Right renal pelvis (tissue), 4 donors: Measurements from ENCODE around the gene MTCL3.

Experiments used
- DNase-seq, 4 donors: peaks; one replicate each; pipeline ENCODE4 v3.0.0-alpha.2; 2013; ENCODE audit warnings: low read depth in 4 of 4, low spot score in 3 of 4, missing footprints in 1 of 4

The MTCL3 gene

DNA sequence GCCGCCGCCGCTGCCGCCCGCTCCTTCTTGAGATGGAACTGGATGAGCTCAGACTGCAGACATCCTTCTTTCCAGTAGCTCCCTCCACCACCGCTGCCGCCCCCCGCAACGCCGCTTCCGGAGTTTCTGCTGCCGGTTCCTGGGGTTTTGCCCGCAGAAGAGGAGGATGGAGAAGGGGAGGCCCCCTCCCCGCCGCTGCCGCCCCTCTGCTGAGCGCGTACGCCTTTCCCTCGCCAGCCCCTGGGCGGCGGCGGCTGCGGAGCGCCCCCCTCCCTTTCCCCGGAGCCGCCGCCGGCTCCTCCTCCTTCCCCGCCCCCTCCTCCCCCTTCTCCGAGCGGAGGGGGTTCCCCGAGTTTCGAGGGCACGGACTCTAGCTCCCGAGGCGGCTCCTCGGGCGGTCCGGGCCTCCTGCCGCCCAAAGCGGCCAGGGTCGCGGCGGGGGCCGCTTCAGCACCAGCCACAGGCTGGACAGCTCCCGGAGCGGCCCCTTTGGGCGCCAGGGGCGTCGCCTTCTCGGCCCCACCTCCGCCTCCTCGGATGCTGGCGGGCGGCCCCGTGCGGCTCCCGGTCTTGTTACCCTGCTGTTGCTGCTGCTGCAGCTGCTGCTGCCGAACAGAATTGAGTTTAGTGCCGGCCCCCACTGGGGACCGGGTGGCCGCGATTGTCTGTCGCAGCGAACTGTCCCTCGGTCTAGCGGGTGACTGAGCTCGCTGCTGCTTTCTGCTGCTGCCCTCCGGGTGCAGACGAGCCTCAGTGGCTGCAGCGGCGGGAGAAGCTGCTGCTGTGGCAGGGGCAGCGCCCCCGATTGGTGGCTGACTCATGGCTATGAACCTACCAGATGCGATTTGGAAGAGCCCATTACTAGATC lies 3.1 kb downstream of the MTCL3 start:
- DNase-seq: peak in 3 of 4 donors; percentile 46 to 75 (median 58)

- DNase-seq: peak in 2 of 4 donors; percentile 5 to 7
Observed at GRCh38 chr6:127515234-127515793, 3.8 kb downstream of the MTCL3 start.

DNA sequence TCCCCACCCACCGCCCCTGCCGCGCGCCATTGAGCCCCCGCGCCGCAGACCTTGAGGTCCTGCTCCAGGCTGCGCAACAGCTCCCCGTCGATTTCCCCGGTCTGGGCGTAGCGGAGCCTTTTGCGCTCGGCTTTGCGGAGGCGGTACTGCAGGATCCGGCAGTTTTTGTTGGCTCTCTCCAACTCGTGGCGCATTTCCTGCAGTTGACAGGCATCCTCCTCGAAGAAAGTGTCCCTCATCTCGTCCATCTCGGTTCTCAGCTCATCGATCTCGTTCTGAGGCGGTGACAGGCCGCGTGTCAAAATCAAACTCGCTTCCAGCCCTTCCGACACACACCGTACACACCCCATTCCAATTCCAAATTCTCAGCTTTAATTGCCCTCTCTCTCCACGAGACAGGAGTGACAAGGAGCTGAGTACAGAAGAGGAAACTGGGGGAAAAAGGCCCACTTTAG lies 4.3 kb downstream of the MTCL3 start:
- peak in 3 of 4 donors; percentile 13 to 31 (median 27) for DNase-seq

DNA sequence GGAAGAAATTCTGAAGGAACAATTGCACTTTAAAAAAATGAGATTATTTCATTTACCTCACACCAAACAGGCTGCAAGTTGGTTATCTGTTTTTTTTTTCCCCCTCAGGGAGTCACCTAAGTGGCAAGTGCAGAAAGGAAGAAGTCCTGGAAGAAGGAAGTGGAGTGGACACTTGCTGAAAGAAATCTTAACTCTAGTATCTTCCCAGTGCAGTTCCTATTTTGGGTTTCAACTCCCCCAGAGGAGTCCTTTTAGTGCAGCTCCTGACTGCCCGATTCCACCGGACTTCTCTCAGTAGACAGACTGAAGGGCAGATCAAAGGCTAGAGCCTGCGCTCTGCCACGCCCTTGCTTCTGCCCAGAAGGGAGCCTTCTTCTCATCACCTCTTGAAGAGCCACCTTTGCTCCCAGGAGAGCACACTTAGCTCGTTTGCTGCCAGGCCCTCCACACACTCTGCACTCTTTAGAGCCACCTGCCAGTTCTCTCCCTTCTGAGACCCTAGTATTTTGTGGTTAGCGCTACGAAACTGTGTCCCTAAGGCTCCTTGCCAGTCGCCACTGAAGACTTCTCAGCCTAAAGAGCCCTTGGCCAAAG lies 4.9 kb downstream of the MTCL3 start:
- peak in 1 of 4 donors; percentile 0 for DNase-seq

DNA sequence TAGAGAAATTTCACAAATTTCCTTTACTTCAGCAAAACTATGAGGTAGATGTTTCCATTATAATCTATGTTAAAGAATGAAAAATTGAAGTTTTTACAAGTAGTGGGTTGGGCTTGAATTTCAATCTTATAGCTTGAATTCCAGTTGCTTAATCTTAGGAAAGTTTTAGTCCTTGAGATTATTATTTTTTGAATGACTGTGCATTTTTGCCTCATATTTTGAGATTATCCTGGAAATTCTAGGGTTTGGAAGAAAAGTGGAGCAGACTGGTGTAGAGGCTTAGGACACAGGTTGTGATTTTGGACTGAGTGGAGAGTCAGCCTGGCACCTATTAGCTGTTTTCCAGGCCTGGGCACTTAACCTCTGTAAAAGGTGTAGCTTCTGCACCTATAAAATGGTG lies 5.7 kb downstream of the MTCL3 start:
- DNase-seq: no peak

- no peak for DNase-seq
Observed at GRCh38 chr6:127510876-127511275, 8.3 kb downstream of the MTCL3 start.

- no peak for DNase-seq
Observed at GRCh38 chr6:127506894-127507293, 12.2 kb downstream of the MTCL3 start.

DNA sequence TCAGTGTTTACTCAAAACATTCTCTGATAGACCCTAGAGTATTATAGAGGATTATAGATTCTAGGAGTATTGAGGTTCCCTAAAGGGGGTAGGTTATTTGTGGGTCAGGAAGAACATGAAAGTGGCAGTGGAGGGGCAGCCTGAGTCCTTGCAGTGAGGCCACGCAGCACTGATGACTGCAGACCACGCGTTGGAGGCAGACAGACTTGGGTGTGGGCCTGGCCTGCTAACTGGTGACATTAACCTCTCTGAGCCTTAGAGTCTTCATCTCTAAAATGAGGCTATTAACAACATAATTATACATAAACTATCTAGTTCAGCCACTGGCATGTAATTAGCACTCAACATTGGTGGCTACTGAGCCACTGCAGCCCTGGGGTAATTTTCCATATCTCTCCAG lies 16.1 kb downstream of the MTCL3 start:
- DNase-seq: no peak

DNA sequence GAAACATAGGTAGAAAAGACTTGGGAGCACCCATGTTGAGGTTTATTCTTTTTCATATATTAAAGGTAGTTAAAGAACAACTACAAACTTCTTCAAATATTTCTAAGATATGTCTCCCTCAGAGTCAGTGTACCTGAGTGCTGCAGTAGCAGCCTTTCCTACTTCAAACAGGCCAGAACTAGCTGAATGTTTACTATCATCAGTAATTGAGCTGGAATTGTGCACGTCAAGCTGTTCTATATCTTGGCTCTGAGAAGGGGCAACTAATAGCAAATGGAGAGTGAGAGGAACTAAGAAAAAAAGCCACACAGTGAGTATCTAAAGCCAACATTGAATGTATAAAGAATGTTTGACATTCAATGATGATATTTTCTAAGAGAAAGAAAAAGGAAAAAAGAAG lies 21.7 kb downstream of the MTCL3 start:
- DNase-seq: no peak

- no peak for DNase-seq
Observed at GRCh38 chr6:127496471-127496870, 22.7 kb downstream of the MTCL3 start.

- no peak for DNase-seq
Observed at GRCh38 chr6:127494240-127494767, 24.8 kb downstream of the MTCL3 start.

GRCh38 chr6:127489248-127489647 lies 29.9 kb downstream of the MTCL3 start:
- DNase-seq: no peak

DNA sequence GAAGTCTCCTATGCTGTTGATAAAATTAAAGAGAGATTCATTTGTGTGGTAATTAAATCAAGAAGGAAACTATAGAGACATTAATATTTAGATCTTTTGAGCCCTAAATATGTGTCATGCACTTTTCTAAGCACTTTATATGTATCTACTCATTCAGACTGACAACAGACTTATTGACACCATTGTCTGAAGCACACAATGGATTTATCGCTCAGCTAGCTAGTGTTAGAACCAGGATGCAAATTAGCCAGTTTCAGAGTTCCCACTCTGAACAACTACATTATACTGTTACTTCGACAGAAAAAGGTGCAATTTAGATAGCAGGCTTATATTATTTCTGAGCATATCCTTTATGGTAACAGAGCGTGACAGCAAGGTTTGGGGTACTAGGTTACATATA lies 32.2 kb downstream of the MTCL3 start:
- no peak for DNase-seq

- no peak for DNase-seq
Observed at GRCh38 chr6:127484212-127484863, 34.8 kb downstream of the MTCL3 start.

GRCh38 chr6:127483399-127484055 lies 35.6 kb downstream of the MTCL3 start:
- no peak for DNase-seq

DNA sequence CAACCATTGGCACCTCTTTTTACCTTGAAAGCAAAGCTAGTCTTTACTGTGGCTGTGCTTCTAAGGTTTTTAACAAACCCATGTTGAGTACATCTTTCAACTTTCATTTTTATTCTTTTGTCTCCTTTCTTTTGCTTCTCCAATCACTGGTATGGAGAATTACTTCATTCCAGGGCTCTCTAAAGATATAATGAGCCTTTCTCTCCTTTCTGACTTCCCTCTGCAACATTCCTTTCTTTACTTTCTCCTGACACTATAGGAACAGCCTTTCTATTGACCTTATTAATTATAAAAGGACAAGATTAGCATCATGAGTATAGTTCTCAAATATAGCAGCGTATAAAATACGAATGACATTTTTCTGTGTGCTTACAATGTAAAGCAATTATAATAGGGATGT lies 36.8 kb downstream of the MTCL3 start:
- no peak for DNase-seq

GRCh38 chr6:127481628-127482027 lies 37.5 kb downstream of the MTCL3 start:
- DNase-seq: no peak

DNA sequence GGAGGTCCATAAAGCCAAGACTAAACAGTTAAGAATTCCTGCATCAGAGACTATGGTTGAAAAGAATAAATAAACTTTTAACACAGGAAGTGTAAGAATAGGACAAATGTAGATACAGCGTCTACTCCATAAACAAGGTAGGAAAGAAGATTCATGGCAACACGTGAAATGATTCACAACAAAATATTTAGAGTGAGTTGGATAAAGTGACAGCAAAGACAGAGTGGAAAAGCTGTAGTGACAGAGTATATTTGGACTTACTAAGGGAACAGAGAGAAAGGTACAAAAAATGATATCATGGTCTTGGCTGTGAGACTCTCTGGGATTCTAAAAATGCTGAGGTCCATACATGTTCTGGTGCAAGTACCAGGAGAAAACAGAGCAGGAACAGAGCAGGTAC lies 38.0 kb downstream of the MTCL3 start:
- no peak for DNase-seq

- no peak for DNase-seq
Observed at GRCh38 chr6:127477658-127478057, 41.5 kb downstream of the MTCL3 start.

- DNase-seq: no peak
Observed at GRCh38 chr6:127475823-127476176, 43.3 kb downstream of the MTCL3 start.
